ENCODE measurements around the gene KCNH1.

GRCh38 chr1:210736713-210737112 lies 397.2 kb downstream of the KCNH1 start:
- TF ChIP-seq CTCF (IDR thresholded peaks at IDR 0.05; ENCODE audit: poor library complexity, severe bottlenecking) (no peak), MXI1 (conservative IDR thresholded peaks at IDR 0.05; ENCODE audit: poor library complexity, severe bottlenecking) (no peak), RAD21 (conservative IDR thresholded peaks at IDR 0.05) (no peak), TAF1 (IDR thresholded peaks at IDR 0.05; ENCODE audit: low read depth) (no peak), POLR2AphosphoS5 (IDR thresholded peaks at IDR 0.05) (no peak), EP300 (conservative IDR thresholded peaks at IDR 0.05; ENCODE audit: poor library complexity, severe bottlenecking) (no peak), REST (IDR thresholded peaks at IDR 0.05; ENCODE audit: borderline replicate concordance) (no peak), EZH2 (IDR thresholded peaks at IDR 0.05; ENCODE audit: borderline replicate concordance, insufficient read depth, low read length, poor library complexity, severe bottlenecking) (no peak), SMC3 (conservative IDR thresholded peaks at IDR 0.05; ENCODE audit: poor library complexity) (no peak)

Data from neural cell (in vitro differentiated cells).